HepG2 (cell line): ENCODE data around the gene ARMH4. TPM values are rescaled to one million over a fixed set of nuclear protein-coding genes. Genes with fewer than 3 reads are reported as not detected.

Experiments used
- ATAC-seq: fragments of 200-7000 bp; cut with Tn5 transposase; 3 replicates; pipeline ENCODE4 v1.9.1; 2020; ENCODE audit warnings: mild to moderate bottlenecking, moderate library complexity
- BruUV-seq: library from RNA; stranded (reverse); fragments of 400-500 nt; replicated peaks from 2 replicates; lab custom pipeline; 2021; lab: Mats Ljungman, UMichigan
- CTCF ChIA-PET: fragments of 300-600 bp; formaldehyde crosslinking; extraction: SDS; loops from one replicate; lab custom pipeline; 2021; ENCODE audit warnings: low total read pairs, inconsistent platforms, low intra/inter-chr PET ratio; lab: Yijun Ruan, JAX
- POLR2A ChIA-PET: fragments of 350-600 bp; sonication (Branson Sonifier 250); formaldehyde crosslinking; loops from one replicate; lab custom pipeline; 2020; ENCODE audit warnings: antibody characterized with exemption, inconsistent platforms; lab: Yijun Ruan, JAX
- DNase-seq: peaks from one replicate; pipeline ENCODE4 v3.0.0-alpha.2; 2015; ENCODE audit warnings: low spot score
- FAIRE-seq: peaks from 3 replicates; lab custom pipeline; 2011; peaks lifted over from hg19 to GRCh38; lab: Jason Lieb, UNC
- H2AFZ ChIP-seq: one replicate; pipeline ENCODE4 v1.6.1; 2011; ENCODE audit warnings: low read length, inconsistent platforms
- H3K27ac ChIP-seq: fragments of 300-600 bp; 3 replicates; pipeline ENCODE4 v1.8.0; 2011; ENCODE audit warnings: mixed run types, mild to moderate bottlenecking, mixed read lengths, low read length, inconsistent platforms; ENCODE audit not compliant: insufficient read depth; ENCODE audit errors: extremely low read length
- H3K27me3 ChIP-seq, 2 experiments: fragments of 200-600 bp in 1 of 2; 2 replicates in 1 of 2; 3 replicates in 1 of 2; pipeline versions ENCODE4 v1.6.0 to v1.8.0; 2011; ENCODE audit warnings: low read length in 2 of 2, mild to moderate bottlenecking in 2 of 2, moderate library complexity in 2 of 2, inconsistent platforms in 1 of 2; ENCODE audit not compliant: insufficient read depth in 2 of 2, control insufficient read depth in 1 of 2
- H3K36me3 ChIP-seq, 2 experiments: fragments of 200-600 bp in 1 of 2; replicated peaks in 1 of 2; 2 replicates in 1 of 2; 3 replicates in 1 of 2; pipeline versions ENCODE4 v1.5.1 to v1.8.0; 2011; ENCODE audit warnings: low read length in 2 of 2, inconsistent platforms in 1 of 2; ENCODE audit not compliant: insufficient read depth in 2 of 2, control insufficient read depth in 1 of 2
- H3K4me1 ChIP-seq: 2 replicates; pipeline ENCODE4 v1.5.1; 2012; ENCODE audit warnings: low read length, inconsistent platforms; ENCODE audit not compliant: insufficient read depth
- H3K4me2 ChIP-seq: 2 replicates; pipeline ENCODE4 v1.6.0; 2011; ENCODE audit warnings: low read depth, low read length, inconsistent platforms
- H3K4me3 ChIP-seq, 3 experiments: fragments of 200-600 bp in 1 of 3; sonication (generic), shearing (Covaris generic) in 1 of 3; replicated peaks in 1 of 3; 2 replicates each; pipeline ENCODE4 v1.5.1; 2011 to 2016; ENCODE audit warnings: low read length in 3 of 3, inconsistent platforms in 2 of 3, low read depth in 2 of 3, mild to moderate bottlenecking in 2 of 3, control low read depth in 1 of 3, mixed read lengths in 1 of 3; ENCODE audit not compliant: insufficient read depth in 1 of 3
- H3K79me2 ChIP-seq: one replicate; pipeline ENCODE4 v1.6.1; 2011; ENCODE audit warnings: low read length, inconsistent platforms; ENCODE audit not compliant: insufficient read depth
- H3K9ac ChIP-seq: 2 replicates; pipeline ENCODE4 v1.6.0; 2011; ENCODE audit warnings: mild to moderate bottlenecking, low read depth, low read length, inconsistent platforms; ENCODE audit not compliant: insufficient read depth
- H3K9me3 ChIP-seq: 2 replicates; pipeline ENCODE4 v1.5.1; 2012; ENCODE audit warnings: mild to moderate bottlenecking, low read length
- H4K20me1 ChIP-seq: 2 replicates; pipeline ENCODE4 v1.6.0; 2011; ENCODE audit warnings: inconsistent platforms, mild to moderate bottlenecking, low read length, moderate library complexity; ENCODE audit not compliant: insufficient read depth
- EHMT2 ChIP-seq: fragments of 200-600 bp; sonication (generic); IDR thresholded peaks from 2 replicates; pipeline ENCODE4 v1.7.0; 2017; ENCODE audit warnings: antibody characterized with exemption, low read depth, low read length, borderline replicate concordance
- MAFF ChIP-seq: IDR thresholded peaks from 2 replicates; pipeline ENCODE4 v1.6.1; 2011; ENCODE audit warnings: low read depth, low read length, improper control_type of control experiment
- MAFK ChIP-seq, 2 experiments: IDR thresholded peaks in 1 of 2; conservative IDR thresholded peaks in 1 of 2; 2 replicates each; pipeline ENCODE4 v1.6.1; 2011; ENCODE audit warnings: improper control_type of control experiment in 2 of 2, low read length in 2 of 2
- RFX1 ChIP-seq: fragments of 450-650 bp; IDR thresholded peaks from 2 replicates; pipeline ENCODE4 v1.6.1; 2017
- ZNF772 ChIP-seq: sonication (generic); formaldehyde crosslinking; IDR thresholded peaks from 2 replicates; pipeline ENCODE4 v1.5.0; 2020; ENCODE audit warnings: mild to moderate bottlenecking, missing genetic modification reagents
- WGBS: methylation state at CpG from one replicate; pipeline ENCODE4 v1.1.6; 2017; ENCODE audit warnings: low lambda C conversion rate; 5-methylcytosine and 5-hydroxymethylcytosine counted together
- in situ Hi-C: cut with HindIII; loops from 2 replicates; pipeline ENCODE4 v1.10.0; 2017; ENCODE audit warnings: low pct_unique_long_range_greater_than_20kb; ENCODE audit not compliant: extremely low pct_ligation_motif_present
- intact Hi-C: fragments of 100-400 bp; cut with micrococcal nuclease; formaldehyde crosslinking; loops from one replicate; pipeline ENCODE4 v1.10.0; 2022; ENCODE audit not compliant: unreplicated experiment
- polyA plus RNA-seq, 8 experiments: library from polyadenylated mRNA; depleted of rRNA in 3 of 8; stranded (reverse) in 7 of 8; unstranded in 1 of 8; fragments of >200 nt; fragmentation: Illumina TruSeq in 4 of 8; extraction: Trizol in 4 of 8; gene quantifications; 2 replicates each; pipeline versions ENCODE4 v1.2.1 to v1.2.3, GENCODE V29; 2011 to 2016; ENCODE audit warnings: low read depth in 4 of 8, missing spikeins in 1 of 8, mixed read lengths in 1 of 8; ENCODE audit not compliant: insufficient read depth in 1 of 8
- total RNA-seq, 5 experiments: library from RNA; depleted of rRNA; stranded (reverse); fragments of >200 nt; fragmentation: Illumina TruSeq; extraction: Trizol; gene quantifications; 2 replicates each; pipeline ENCODE4 v1.2.3, GENCODE V29; 2016; ENCODE audit warnings: low read depth in 1 of 5
- TF ChIP-seq, protein P1 (sequence below): IDR thresholded peaks from 2 replicates; pipeline ENCODE4 v1.6.1; 2016; ENCODE audit warnings: missing compliant biosample characterization, missing genetic modification reagents, borderline replicate concordance
- TF ChIP-seq, protein P2 (sequence below): sonication (generic); formaldehyde crosslinking; IDR thresholded peaks from 2 replicates; pipeline ENCODE4 v1.5.1; 2020; ENCODE audit warnings: missing genetic modification reagents, mild to moderate bottlenecking, borderline replicate concordance

Gene ARMH4
- total and polyA plus RNA-seq, 2 of the 13 experiments (the other 11 are each of a cell fraction or from before 2014, with no cell fraction given) = 0.02 to 0.18 TPM

DNA sequence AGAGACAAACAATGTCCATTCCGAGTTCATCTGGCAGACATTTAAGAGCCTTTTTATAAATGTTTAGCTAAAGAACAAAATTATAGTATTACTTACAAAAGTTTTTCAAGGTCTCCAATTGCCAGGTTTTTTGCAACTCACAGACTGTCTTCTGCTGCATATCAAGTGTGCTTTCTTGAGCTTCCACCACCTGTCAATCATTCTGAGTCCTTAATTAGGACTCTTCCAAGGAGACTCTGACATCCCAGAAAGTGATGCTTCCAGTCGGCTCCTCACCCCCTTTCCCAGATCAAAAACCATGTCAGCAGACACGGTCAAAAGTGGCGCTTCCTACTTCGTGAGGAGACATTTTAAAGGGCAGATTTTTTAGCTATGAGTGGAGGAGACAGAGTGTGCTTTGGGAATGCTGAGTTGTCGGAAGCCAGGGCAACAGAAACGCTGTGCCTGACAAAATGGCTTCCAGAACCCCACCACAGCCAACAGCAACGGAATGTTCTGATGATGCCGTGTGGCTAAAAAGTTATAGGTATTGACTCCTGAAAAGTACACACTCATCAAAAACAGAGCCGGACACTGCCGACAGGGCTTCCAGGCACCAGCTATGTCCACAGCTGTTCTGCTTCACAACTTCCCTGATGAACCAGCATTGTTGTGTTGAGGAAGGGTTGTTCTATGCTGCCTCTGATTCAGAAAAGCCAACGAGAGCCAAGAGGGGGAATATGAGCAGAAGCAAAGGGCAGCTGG lies 170.0 kb downstream of the ARMH4 start:
- ChIA-PET CTCF (no interaction called here), POLR2A (no interaction called here)
- DNase-seq = no peak
- Histone ChIP-seq H3K9me3 (no peaks in the 10 kb centered on the region), H3K4me3 (no peak overlapping the region), H3K4me1 (no peaks in the 10 kb centered on the region), H3K79me2 (no peaks in the 10 kb centered on the region), H3K4me2 (no peak overlapping the region), H3K36me3 (no peaks in the 10 kb centered on the region), H4K20me1 (no peaks in the 10 kb centered on the region), H2AFZ (no peak overlapping the region), H3K27me3 (peaks cover 0 to 12% of the 10 kb centered on the region in 2 experiments; a peak in 3 of 5 replicates), H3K9ac (no peak overlapping the region), H3K27ac (no peak overlapping the region)
- no TSS peak for BruUV-seq
- WGBS = 42% methylated on average over 12 of the region's 12 CpGs
- TF ChIP-seq MAFK (conservative IDR thresholded peaks at IDR 0.05 in 1 of 2, IDR thresholded peaks at IDR 0.05 in 1 of 2; ENCODE audit: low read length in 2 of 2) (peak; percentile 38 to 54; a peak in 3 of 4 replicates), EHMT2 (no peak), MAFF (0 out of 2 replicates have a peak, but pooled peaks have one; percentile 34)
- TF ChIP-seq, protein P1, sequence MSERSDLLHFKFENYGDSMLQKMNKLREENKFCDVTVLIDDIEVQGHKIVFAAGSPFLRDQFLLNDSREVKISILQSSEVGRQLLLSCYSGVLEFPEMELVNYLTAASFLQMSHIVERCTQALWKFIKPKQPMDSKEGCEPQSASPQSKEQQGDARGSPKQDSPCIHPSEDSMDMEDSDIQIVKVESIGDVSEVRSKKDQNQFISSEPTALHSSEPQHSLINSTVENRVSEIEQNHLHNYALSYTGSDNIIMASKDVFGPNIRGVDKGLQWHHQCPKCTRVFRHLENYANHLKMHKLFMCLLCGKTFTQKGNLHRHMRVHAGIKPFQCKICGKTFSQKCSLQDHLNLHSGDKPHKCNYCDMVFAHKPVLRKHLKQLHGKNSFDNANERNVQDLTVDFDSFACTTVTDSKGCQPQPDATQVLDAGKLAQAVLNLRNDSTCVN (CRISPR knock-in tag) = no peak
- FAIRE-seq = no peak
- intact Hi-C loops = no loop called here
- ATAC-seq = no peak
- in situ Hi-C loops = no loop called here

DNA sequence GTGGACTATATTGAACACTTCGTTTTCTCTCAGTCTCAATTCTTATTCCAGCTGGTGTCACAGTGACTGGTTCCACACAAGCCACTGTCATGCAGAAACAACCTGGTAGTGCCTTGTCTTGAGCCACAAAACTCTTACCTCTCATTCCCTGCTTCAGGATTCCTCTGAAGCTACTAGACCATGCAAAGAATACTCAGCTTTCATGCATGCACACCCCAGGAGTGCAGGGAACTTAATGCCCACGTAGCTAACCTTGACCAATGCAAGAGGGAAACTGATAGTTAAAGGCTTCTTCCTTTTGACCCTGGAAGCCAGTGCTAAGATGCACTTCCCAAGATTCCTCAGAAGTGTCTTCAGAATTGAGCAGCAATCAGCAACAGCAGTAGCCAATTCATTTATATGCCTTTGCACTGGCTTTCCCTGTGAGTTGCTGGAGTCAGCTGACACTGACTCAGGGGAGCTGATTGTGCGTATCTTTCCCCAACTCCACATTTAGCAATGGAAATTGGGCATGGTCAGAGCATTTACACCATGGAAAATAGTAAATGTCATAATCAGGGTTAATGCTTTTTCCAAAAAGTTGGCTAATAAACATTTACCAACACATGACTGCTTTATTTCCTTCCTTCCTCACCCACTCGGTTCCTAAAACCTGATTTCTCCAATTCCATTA lies 172.5 kb downstream of the ARMH4 start:
- ChIA-PET CTCF (no interaction called here), POLR2A (no interaction called here)
- Histone ChIP-seq H3K4me3 (no peak overlapping the region), H3K79me2 (no peaks in the 10 kb centered on the region), H3K27me3 (peaks cover 0 to 7% of the 10 kb centered on the region in 2 experiments; a peak in 3 of 5 replicates), H2AFZ (no peak overlapping the region), H4K20me1 (no peaks in the 10 kb centered on the region), H3K4me2 (no peak overlapping the region), H3K9ac (no peak overlapping the region), H3K36me3 (no peaks in the 10 kb centered on the region), H3K4me1 (no peaks in the 10 kb centered on the region), H3K27ac (no peak overlapping the region), H3K9me3 (no peaks in the 10 kb centered on the region)
- no peak for ATAC-seq
- no peak for DNase-seq
- no peak for FAIRE-seq
- in situ Hi-C loops = no loop called here
- intact Hi-C loops = no loop called here
- BruUV-seq = no TSS peak
- 4% methylated on average over 4 of the region's 4 CpGs for WGBS
- TF ChIP-seq, protein P2, sequence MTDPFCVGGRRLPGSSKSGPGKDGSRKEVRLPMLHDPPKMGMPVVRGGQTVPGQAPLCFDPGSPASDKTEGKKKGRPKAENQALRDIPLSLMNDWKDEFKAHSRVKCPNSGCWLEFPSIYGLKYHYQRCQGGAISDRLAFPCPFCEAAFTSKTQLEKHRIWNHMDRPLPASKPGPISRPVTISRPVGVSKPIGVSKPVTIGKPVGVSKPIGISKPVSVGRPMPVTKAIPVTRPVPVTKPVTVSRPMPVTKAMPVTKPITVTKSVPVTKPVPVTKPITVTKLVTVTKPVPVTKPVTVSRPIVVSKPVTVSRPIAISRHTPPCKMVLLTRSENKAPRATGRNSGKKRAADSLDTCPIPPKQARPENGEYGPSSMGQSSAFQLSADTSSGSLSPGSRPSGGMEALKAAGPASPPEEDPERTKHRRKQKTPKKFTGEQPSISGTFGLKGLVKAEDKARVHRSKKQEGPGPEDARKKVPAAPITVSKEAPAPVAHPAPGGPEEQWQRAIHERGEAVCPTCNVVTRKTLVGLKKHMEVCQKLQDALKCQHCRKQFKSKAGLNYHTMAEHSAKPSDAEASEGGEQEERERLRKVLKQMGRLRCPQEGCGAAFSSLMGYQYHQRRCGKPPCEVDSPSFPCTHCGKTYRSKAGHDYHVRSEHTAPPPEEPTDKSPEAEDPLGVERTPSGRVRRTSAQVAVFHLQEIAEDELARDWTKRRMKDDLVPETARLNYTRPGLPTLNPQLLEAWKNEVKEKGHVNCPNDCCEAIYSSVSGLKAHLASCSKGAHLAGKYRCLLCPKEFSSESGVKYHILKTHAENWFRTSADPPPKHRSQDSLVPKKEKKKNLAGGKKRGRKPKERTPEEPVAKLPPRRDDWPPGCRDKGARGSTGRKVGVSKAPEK (CRISPR knock-in tag) = no peak
- TF ChIP-seq RFX1 (no peak), ZNF772 (no peak)
